ENCODE measurements around the gene ADM2.

The ADM2 gene

DNA sequence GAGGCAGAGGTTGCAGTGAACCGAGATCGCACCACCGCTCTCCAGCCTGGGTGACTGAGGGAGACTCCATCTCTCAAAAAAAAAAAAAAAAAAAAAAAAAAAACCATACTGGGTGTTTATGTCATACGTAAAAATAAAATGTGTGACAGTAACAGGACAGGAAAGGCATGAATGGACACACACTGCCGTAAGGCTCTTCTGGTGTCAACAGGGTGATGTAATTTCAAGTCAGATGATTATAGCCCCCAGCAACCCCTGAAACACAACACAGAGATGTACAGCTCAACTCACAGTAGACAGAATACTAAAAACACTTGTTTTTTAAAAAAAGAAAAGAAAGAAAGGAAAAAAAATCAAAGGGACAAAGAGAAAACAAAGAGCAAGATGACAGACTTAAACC, 28.7 kb upstream of the ADM2 start:
- TF ChIP-seq CTCF (IDR thresholded peaks at IDR 0.05) = no peak
- H3K27me3 Mint-ChIP-seq (ENCODE audit: low read depth, poor library complexity) = peaks cover 4% of the 10 kb centered on the region
- H3K27ac Mint-ChIP-seq = peak overlapping the region; percentile 76
- H3K4me3 Mint-ChIP-seq = no peak overlapping the region
- peaks cover 7% of the 10 kb centered on the region for H3K4me1 Mint-ChIP-seq
- peaks cover 60% of the 10 kb centered on the region for H3K36me3 Mint-ChIP-seq (ENCODE audit: low read depth)
- no peaks in the 10 kb centered on the region for H3K9me3 Mint-ChIP-seq
- no peak for DNase-seq

DNA sequence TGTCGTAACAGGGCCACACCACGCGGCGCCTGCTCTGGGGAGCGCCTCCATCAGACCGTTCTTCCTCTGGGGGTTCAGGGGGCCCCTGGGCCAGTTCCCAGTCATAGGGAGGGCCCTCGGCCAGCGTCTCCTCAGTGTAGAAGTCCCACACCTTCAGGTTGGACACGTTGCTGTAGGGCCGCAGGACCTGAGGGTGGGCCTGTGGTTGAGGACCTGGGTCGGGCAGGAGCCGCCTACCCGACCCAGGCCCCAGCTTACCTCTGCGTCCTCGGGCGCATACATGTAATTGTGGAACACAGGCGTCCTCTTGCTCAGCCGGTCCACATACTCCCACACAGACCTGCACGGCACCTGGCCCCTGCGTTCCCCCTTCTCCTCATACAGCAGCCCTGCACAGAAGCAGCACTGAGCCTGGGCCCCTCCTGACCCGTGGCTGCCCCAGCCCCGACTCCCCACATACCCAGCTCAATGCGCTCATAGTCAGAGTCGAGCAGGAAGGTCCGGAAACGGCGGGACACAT, 26.7 kb upstream of the ADM2 start:
- Mint-ChIP-seq H3K36me3 (ENCODE audit: low read depth) (peaks cover 42% of the 10 kb centered on the region), H3K4me3 (no peak overlapping the region), H3K27me3 (ENCODE audit: low read depth, poor library complexity) (peaks cover 4% of the 10 kb centered on the region), H3K9me3 (no peaks in the 10 kb centered on the region), H3K27ac (peak overlapping the region; percentile 25), H3K4me1 (peaks cover 3% of the 10 kb centered on the region)
- no peak for DNase-seq
- no peak for TF ChIP-seq CTCF (IDR thresholded peaks at IDR 0.05)

DNA sequence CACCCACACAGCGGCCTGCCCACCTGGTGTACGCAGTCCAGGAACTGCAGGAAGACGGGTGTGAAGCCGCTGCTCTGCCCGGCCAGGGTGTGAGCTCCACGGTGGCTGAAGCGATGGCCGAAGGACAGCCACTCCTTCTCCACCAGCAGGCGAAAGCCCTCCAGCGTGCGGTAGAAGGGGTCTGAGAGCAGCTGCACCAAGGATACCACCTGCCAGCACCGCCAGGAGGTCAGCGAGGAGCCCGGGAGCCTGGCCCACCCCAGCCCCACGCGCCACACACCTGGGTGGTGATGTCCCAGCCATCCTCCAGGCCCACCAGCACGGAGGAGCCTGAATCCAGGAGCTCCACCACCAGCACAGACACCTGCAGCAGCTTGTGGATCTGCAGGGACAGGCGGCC, 26.1 kb upstream of the ADM2 start:
- no peak for TF ChIP-seq CTCF (IDR thresholded peaks at IDR 0.05)
- no peaks in the 10 kb centered on the region for H3K4me1 Mint-ChIP-seq

GRCh38 chr22:50456026-50456425, 25.3 kb upstream of the ADM2 start:
- no peak overlapping the region for H3K27ac Mint-ChIP-seq
- H3K27me3 Mint-ChIP-seq (ENCODE audit: low read depth, poor library complexity) = peaks cover 4% of the 10 kb centered on the region
- no peak for DNase-seq
- H3K4me1 Mint-ChIP-seq = no peaks in the 10 kb centered on the region
- no peak overlapping the region for H3K4me3 Mint-ChIP-seq
- no peaks in the 10 kb centered on the region for H3K9me3 Mint-ChIP-seq
- H3K36me3 Mint-ChIP-seq (ENCODE audit: low read depth) = peaks cover 35% of the 10 kb centered on the region
- no peak for TF ChIP-seq CTCF (IDR thresholded peaks at IDR 0.05)

More for the DNA sequence above, 26.1 kb upstream of the ADM2 start:
- peaks cover 4% of the 10 kb centered on the region for H3K27me3 Mint-ChIP-seq (ENCODE audit: low read depth, poor library complexity)
- DNase-seq = no peak
- H3K36me3 Mint-ChIP-seq (ENCODE audit: low read depth) = peaks cover 38% of the 10 kb centered on the region
- no peaks in the 10 kb centered on the region for H3K9me3 Mint-ChIP-seq
- no peak overlapping the region for H3K4me3 Mint-ChIP-seq
- no peak overlapping the region for H3K27ac Mint-ChIP-seq

DNA sequence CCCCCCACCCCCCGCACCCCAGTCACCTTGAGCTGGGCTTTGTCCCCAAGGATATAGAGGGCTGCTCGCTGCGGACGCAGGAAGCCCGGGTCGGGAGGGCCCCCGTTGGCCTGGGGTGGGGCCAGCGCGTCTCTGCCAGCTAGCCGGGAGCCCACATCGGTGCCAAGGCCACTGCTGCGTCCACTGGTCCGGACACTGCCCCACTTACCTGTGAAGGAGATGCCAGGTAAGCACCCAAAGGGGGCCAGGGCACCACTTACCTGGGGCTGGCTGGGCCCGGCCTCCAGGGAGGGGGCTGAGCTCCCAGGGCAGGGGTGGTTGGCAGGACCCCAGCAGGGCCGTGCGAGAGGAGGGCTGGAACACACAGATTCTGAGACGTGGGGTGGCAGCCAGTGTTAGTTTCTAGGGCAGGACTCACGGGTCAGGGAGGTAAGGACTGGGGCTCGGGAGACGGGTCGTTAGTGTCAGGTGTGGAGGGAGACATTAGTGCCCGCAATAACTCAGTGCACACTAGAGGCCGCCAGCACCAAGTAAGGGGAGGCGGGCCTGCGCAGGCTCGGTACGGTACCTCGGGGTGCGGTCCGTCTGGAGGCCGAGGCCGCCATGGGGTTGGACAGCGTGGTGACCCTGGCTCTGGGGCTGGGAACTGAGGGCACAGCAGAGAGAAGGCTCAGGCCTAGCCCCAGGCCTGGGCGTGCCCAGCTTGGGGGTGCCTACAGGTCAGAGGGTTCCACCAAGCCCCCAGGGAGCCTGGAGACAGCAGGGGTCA, 24.7 kb upstream of the ADM2 start:
- H3K27me3 Mint-ChIP-seq (ENCODE audit: low read depth, poor library complexity) = peaks cover 4% of the 10 kb centered on the region
- no peak for DNase-seq
- no peak overlapping the region for H3K27ac Mint-ChIP-seq

More for the DNA sequence above, 24.7 kb upstream of the ADM2 start:
- Mint-ChIP-seq H3K4me3 (no peak overlapping the region), H3K36me3 (ENCODE audit: low read depth) (peaks cover 29% of the 10 kb centered on the region), H3K9me3 (no peaks in the 10 kb centered on the region), H3K4me1 (no peaks in the 10 kb centered on the region)
- TF ChIP-seq CTCF (IDR thresholded peaks at IDR 0.05) = no peak

Data from nephron progenitor cell (in vitro differentiated cells).